GM12878 (cell line): ENCODE data around the gene MEGF6. TPM values are rescaled to one million over a fixed set of nuclear protein-coding genes. Genes with fewer than 3 reads are reported as not detected.

Experiments
- ATF7 ChIP-seq: fragments of 450-650 bp; IDR thresholded peaks from 2 replicates; pipeline ENCODE4 v1.6.1; 2016; ENCODE audit warnings: low read depth, mild to moderate bottlenecking
- BRCA1 ChIP-seq: IDR thresholded peaks from 2 replicates; pipeline ENCODE4 v1.6.1; 2011; ENCODE audit warnings: low read depth, low read length, improper control_type of control experiment
- MXI1 ChIP-seq: fragments of 150-350 bp; IDR thresholded peaks from 2 replicates; pipeline ENCODE4 v1.6.1; 2011; ENCODE audit warnings: low read depth, mild to moderate bottlenecking, inconsistent platforms, low read length, improper control_type of control experiment
- NR2F1 ChIP-seq: fragments of 450-650 bp; conservative IDR thresholded peaks from 2 replicates; pipeline ENCODE4 v1.6.1; 2017; ENCODE audit warnings: mild to moderate bottlenecking
- RCOR1 ChIP-seq: conservative IDR thresholded peaks from 2 replicates; pipeline ENCODE4 v1.6.1; 2012; ENCODE audit warnings: low read depth, low read length, improper control_type of control experiment
- RELA ChIP-seq: fragments of 450-650 bp; IDR thresholded peaks from 2 replicates; pipeline ENCODE4 v1.8.0; 2014; ENCODE audit warnings: borderline replicate concordance; ENCODE audit not compliant: partially characterized antibody
- SIX5 ChIP-seq: IDR thresholded peaks from 2 replicates; pipeline ENCODE4 v1.6.1; 2011; ENCODE audit warnings: mild to moderate bottlenecking, low read depth, low read length, moderate library complexity; ENCODE audit not compliant: severe bottlenecking
- TBL1XR1 ChIP-seq: IDR thresholded peaks from 2 replicates; pipeline ENCODE4 v1.6.1; 2012; ENCODE audit warnings: low read depth, low read length, improper control_type of control experiment
- TCF12 ChIP-seq: IDR thresholded peaks from 2 replicates; pipeline ENCODE4 v1.6.1; 2011; ENCODE audit warnings: low read depth, mild to moderate bottlenecking, low read length
- YY1 ChIP-seq: IDR thresholded peaks from 2 replicates; pipeline ENCODE4 v1.6.1; 2011; ENCODE audit warnings: low read depth, mild to moderate bottlenecking, low read length
- ZNF274 ChIP-seq: IDR thresholded peaks from one replicate; pipeline ENCODE4 v1.8.0; 2011; ENCODE audit not compliant: insufficient read length, insufficient read depth
- ZNF687 ChIP-seq: fragments of 450-650 bp; IDR thresholded peaks from 2 replicates; pipeline ENCODE4 v1.6.1; 2017; ENCODE audit warnings: mild to moderate bottlenecking, moderate library complexity
- polyA plus RNA-seq, 11 experiments: library from polyadenylated mRNA; depleted of rRNA in 4 of 11; unstranded in 6 of 11; stranded (reverse) in 5 of 11; fragments of >200 nt; fragmentation: Nextera tagmentation in 4 of 11; fragmentation: Illumina TruSeq in 1 of 11; extraction: Ambion mirVana in 4 of 11; extraction: Trizol in 1 of 11; gene quantifications; 1 replicate in 1 of 11; 2 replicates in 10 of 11; pipeline versions ENCODE4 v1.2.1 to v1.2.3, GENCODE V29; 2011 to 2016; ENCODE audit warnings: inconsistent platforms in 2 of 11, missing spikeins in 2 of 11, low read depth in 1 of 11
- total RNA-seq, 4 experiments: library from RNA; depleted of rRNA in 3 of 4; stranded (reverse); fragments of >200 nt in 3 of 4; fragmentation: Illumina TruSeq in 1 of 4; extraction: Trizol in 1 of 4; gene quantifications; 2 replicates each; pipeline versions ENCODE4 v1.2.1 to v1.2.3, GENCODE V29; 2013 to 2021

MEGF6 gene
- total and polyA plus RNA-seq, 10 of the 15 experiments (the other 5 are each of a cell fraction or from before 2014, with no cell fraction given): 0.03 to 0.41 TPM; not detected in 8

- TF ChIP-seq ZNF687: no peak
- no peak for TF ChIP-seq TCF12
- no peak for TF ChIP-seq SIX5
- TF ChIP-seq RCOR1: no peak
- no peak for TF ChIP-seq RELA
- TF ChIP-seq BRCA1: no peak
- no peak for TF ChIP-seq TBL1XR1
- no peak for TF ChIP-seq NR2F1
- TF ChIP-seq ZNF274: no peak
- no peak for TF ChIP-seq ATF7
- TF ChIP-seq MXI1: no peak
- no peak for TF ChIP-seq YY1
- TF ChIP-seq, all 136 proteins: peak for 0
Measured at GRCh38 chr1:3523980-3524379, 87.3 kb downstream of the MEGF6 start (continued).
